KMS-11 (cell line): ENCODE results near the gene NPEPL1.

Source experiments
- H2AFZ ChIP-seq: fragments of 200-600 bp; sonication (generic); 2 replicates; pipeline ENCODE4 v1.6.1; 2016; ENCODE audit warnings: antibody characterized with exemption, mixed run types, low read depth
- H3K27ac ChIP-seq: fragments of 200-600 bp; sonication (generic); 2 replicates; pipeline ENCODE4 v1.6.1; 2016; ENCODE audit warnings: mild to moderate bottlenecking, mixed run types
- H3K27me3 ChIP-seq: fragments of 200-600 bp; sonication (generic); 2 replicates; pipeline ENCODE4 v1.6.1; 2017; ENCODE audit warnings: mild to moderate bottlenecking, low read depth, mixed run types, moderate library complexity; ENCODE audit not compliant: insufficient read depth
- H3K36me3 ChIP-seq: fragments of 200-600 bp; sonication (generic); 2 replicates; pipeline ENCODE4 v1.6.1; 2017; ENCODE audit warnings: mild to moderate bottlenecking, mixed run types; ENCODE audit not compliant: insufficient read depth
- H3K4me1 ChIP-seq: fragments of 200-600 bp; sonication (generic); 2 replicates; pipeline ENCODE4 v1.6.1; 2016; ENCODE audit warnings: mild to moderate bottlenecking, low read depth, mixed run types; ENCODE audit not compliant: poor library complexity, severe bottlenecking
- H3K4me2 ChIP-seq: fragments of 200-600 bp; sonication (generic); 2 replicates; pipeline ENCODE4 v1.7.0; 2016; ENCODE audit warnings: mild to moderate bottlenecking, mixed run types
- H3K4me3 ChIP-seq: fragments of 200-600 bp; sonication (generic); IDR thresholded peaks from 2 replicates; pipeline ENCODE4 v1.6.1; 2017; ENCODE audit warnings: low read depth, low read length, mixed read lengths; ENCODE audit not compliant: insufficient read depth
- H3K79me2 ChIP-seq: fragments of 200-600 bp; sonication (generic); 2 replicates; pipeline ENCODE4 v1.6.1; 2016; ENCODE audit warnings: low read depth, mixed run types; ENCODE audit not compliant: insufficient read depth
- H3K9ac ChIP-seq: fragments of 200-600 bp; sonication (generic); 2 replicates; pipeline ENCODE4 v1.6.1; 2016; ENCODE audit warnings: mild to moderate bottlenecking, mixed run types
- H4K20me1 ChIP-seq: fragments of 200-600 bp; sonication (generic); 2 replicates; pipeline ENCODE4 v1.6.1; 2016; ENCODE audit warnings: mild to moderate bottlenecking, mixed run types; ENCODE audit not compliant: insufficient read depth
- CTCF ChIP-seq: fragments of 200-600 bp; sonication (generic); conservative IDR thresholded peaks from 2 replicates; pipeline ENCODE4 v1.6.1; 2017; ENCODE audit warnings: low read depth, mild to moderate bottlenecking, antibody characterized with exemption, low read length, moderate library complexity, mixed read lengths

The NPEPL1 gene

GRCh38 chr20:58713801-58714339, 21.3 kb downstream of the NPEPL1 start:
- Histone ChIP-seq H2AFZ (no peak overlapping the region), H3K4me1 (no peaks in the 10 kb centered on the region), H3K79me2 (no peaks in the 10 kb centered on the region), H4K20me1 (no peaks in the 10 kb centered on the region), H3K27me3 (no peaks in the 10 kb centered on the region), H3K4me2 (no peak overlapping the region), H3K4me3 (no peak overlapping the region), H3K36me3 (no peaks in the 10 kb centered on the region), H3K27ac (no peak overlapping the region), H3K9ac (no peak overlapping the region)
- no peak for TF ChIP-seq CTCF

GRCh38 chr20:58714340-58714922, 21.8 kb downstream of the NPEPL1 start:
- no peak overlapping the region for H3K9ac ChIP-seq
- TF ChIP-seq CTCF = no peak
- H3K36me3 ChIP-seq = no peaks in the 10 kb centered on the region
- H4K20me1 ChIP-seq = no peaks in the 10 kb centered on the region
- no peak overlapping the region for H3K4me3 ChIP-seq
- H3K27ac ChIP-seq = no peak overlapping the region
- no peaks in the 10 kb centered on the region; the same call in 1 of the 2 replicates for H3K27me3 ChIP-seq
- H2AFZ ChIP-seq = no peak overlapping the region
- H3K4me1 ChIP-seq = no peaks in the 10 kb centered on the region
- H3K79me2 ChIP-seq = no peaks in the 10 kb centered on the region
- no peak overlapping the region for H3K4me2 ChIP-seq

GRCh38 chr20:58714923-58715351, 22.3 kb downstream of the NPEPL1 start:
- Histone ChIP-seq H3K27ac (no peak overlapping the region), H3K4me1 (no peaks in the 10 kb centered on the region), H3K4me2 (no peak overlapping the region), H3K4me3 (no peak overlapping the region), H4K20me1 (no peaks in the 10 kb centered on the region), H3K79me2 (no peaks in the 10 kb centered on the region), H3K9ac (no peak overlapping the region), H2AFZ (no peak overlapping the region), H3K36me3 (no peaks in the 10 kb centered on the region), H3K27me3 (no peaks in the 10 kb centered on the region; the same call in 1 of the 2 replicates)
- no peak for TF ChIP-seq CTCF

- H2AFZ ChIP-seq = no peak overlapping the region
- no peak for TF ChIP-seq CTCF
- H3K9ac ChIP-seq = no peak overlapping the region
- H3K4me2 ChIP-seq = no peak overlapping the region
- H3K27me3 ChIP-seq = no peaks in the 10 kb centered on the region; the same call in 1 of the 2 replicates
- H3K79me2 ChIP-seq = no peaks in the 10 kb centered on the region
- no peak overlapping the region for H3K27ac ChIP-seq
- H3K36me3 ChIP-seq = no peaks in the 10 kb centered on the region
- no peak overlapping the region for H3K4me3 ChIP-seq
- H4K20me1 ChIP-seq = no peaks in the 10 kb centered on the region
- no peaks in the 10 kb centered on the region for H3K4me1 ChIP-seq
Measured at GRCh38 chr20:58715391-58715800, 22.8 kb downstream of the NPEPL1 start.
